Lower lobe of right lung (tissue), 2 donors: Measurements from ENCODE around the gene INMT. TPM values are rescaled to one million over a fixed set of nuclear protein-coding genes. Genes with fewer than 3 reads are reported as not detected.

Experiments used
- ATAC-seq, 2 donors: fragments of 200-7000 bp; cut with Tn5 transposase; one replicate each; pipeline ENCODE4 v1.9.1; 2020 to 2022; ENCODE audit warnings: mild to moderate bottlenecking in 2 of 2, moderate library complexity in 2 of 2
- DNase-seq: peaks from one replicate; pipeline ENCODE4 v3.0.0-alpha.2; 2020
- H3K27ac ChIP-seq: fragments of 200-600 bp; one replicate; pipeline ENCODE4 v1.8.0; 2022
- H3K27me3 ChIP-seq: fragments of 200-600 bp; one replicate; pipeline ENCODE4 v1.8.0; 2022; ENCODE audit warnings: low read depth
- H3K36me3 ChIP-seq: fragments of 200-600 bp; one replicate; pipeline ENCODE4 v1.8.0; 2022; ENCODE audit warnings: mild to moderate bottlenecking
- H3K4me1 ChIP-seq: fragments of 200-600 bp; one replicate; pipeline ENCODE4 v1.8.0; 2022
- H3K4me3 ChIP-seq: fragments of 200-600 bp; one replicate; pipeline ENCODE4 v1.8.0; 2022; ENCODE audit warnings: mild to moderate bottlenecking
- H3K9me3 ChIP-seq: fragments of 200-600 bp; one replicate; pipeline ENCODE4 v1.8.0; 2022
- intact Hi-C: fragments of 100-400 bp; cut with DNase I; formaldehyde crosslinking; loops from one replicate; pipeline ENCODE4 v1.11.0; 2022
- total RNA-seq: library from RNA; stranded (reverse); fragmentation: NEBNext Ultra II Directional; extraction: Animal tissue kit (Norgen Biotek cat#: 25700); gene quantifications from one replicate; pipeline ENCODE4 v1.2.1, GENCODE V29; 2021
- TF ChIP-seq, protein P1 (sequence below): fragments of 200-600 bp; IDR thresholded peaks from one replicate; pipeline ENCODE4 v1.8.0; 2022; ENCODE audit warnings: antibody characterized with exemption, mild to moderate bottlenecking
- donor health status: DM: no; HTN: yes; CAD: no; lungs with severe emphysema.

Gene INMT
- total RNA-seq, 1 donor from 2014 or later = 249 TPM

- DNase-seq = no peak
- intact Hi-C loops = no loop called here
- TF ChIP-seq, protein P1, sequence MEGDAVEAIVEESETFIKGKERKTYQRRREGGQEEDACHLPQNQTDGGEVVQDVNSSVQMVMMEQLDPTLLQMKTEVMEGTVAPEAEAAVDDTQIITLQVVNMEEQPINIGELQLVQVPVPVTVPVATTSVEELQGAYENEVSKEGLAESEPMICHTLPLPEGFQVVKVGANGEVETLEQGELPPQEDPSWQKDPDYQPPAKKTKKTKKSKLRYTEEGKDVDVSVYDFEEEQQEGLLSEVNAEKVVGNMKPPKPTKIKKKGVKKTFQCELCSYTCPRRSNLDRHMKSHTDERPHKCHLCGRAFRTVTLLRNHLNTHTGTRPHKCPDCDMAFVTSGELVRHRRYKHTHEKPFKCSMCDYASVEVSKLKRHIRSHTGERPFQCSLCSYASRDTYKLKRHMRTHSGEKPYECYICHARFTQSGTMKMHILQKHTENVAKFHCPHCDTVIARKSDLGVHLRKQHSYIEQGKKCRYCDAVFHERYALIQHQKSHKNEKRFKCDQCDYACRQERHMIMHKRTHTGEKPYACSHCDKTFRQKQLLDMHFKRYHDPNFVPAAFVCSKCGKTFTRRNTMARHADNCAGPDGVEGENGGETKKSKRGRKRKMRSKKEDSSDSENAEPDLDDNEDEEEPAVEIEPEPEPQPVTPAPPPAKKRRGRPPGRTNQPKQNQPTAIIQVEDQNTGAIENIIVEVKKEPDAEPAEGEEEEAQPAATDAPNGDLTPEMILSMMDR = no peak
- no peak overlapping the region for H3K4me3 ChIP-seq
- no peaks in the 10 kb centered on the region for H3K36me3 ChIP-seq
- peak; percentile 53 to 63 for ATAC-seq
- peak overlapping the region; percentile 49 for H3K27ac ChIP-seq
- H3K9me3 ChIP-seq = no peaks in the 10 kb centered on the region
- no peaks in the 10 kb centered on the region for H3K27me3 ChIP-seq
- no peaks in the 10 kb centered on the region for H3K4me1 ChIP-seq
Measured at GRCh38 chr7:30727061-30727945, 24.6 kb upstream of the INMT start.

- intact Hi-C loops = no loop called here
Measured at GRCh38 chr7:30728591-30729100, 23.3 kb upstream of the INMT start.

DNA sequence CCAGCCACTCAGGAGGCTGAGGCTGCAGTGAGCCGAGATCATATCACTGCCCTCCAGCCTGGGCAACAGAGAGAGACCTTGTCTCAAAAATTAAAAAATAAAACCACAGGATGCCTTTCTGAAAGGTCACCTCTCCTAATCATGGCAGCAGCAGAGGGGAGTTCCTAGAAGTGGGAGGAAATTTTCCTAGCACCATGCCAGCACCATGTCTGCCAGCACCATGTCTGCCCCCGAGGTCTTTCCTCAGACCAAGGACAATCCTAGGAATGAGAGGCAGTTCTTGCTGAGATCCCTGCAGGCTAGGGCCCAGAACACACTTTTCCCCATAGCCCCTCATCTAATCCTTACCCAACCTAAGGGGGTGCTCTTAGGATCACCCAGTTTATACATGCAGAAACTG, 22.3 kb upstream of the INMT start:
- Histone ChIP-seq H3K4me1 (no peaks in the 10 kb centered on the region), H3K36me3 (no peaks in the 10 kb centered on the region), H3K27me3 (no peaks in the 10 kb centered on the region), H3K4me3 (no peak overlapping the region), H3K27ac (no peak overlapping the region), H3K9me3 (no peaks in the 10 kb centered on the region)
- ATAC-seq = no peak
- intact Hi-C loops = no loop called here
- TF ChIP-seq, protein P1 = no peak
- DNase-seq = no peak

More at GRCh38 chr7:30728591-30729100, 23.3 kb upstream of the INMT start:
- Histone ChIP-seq H3K36me3 (no peaks in the 10 kb centered on the region), H3K4me3 (no peak overlapping the region), H3K4me1 (no peaks in the 10 kb centered on the region), H3K9me3 (no peaks in the 10 kb centered on the region), H3K27me3 (no peaks in the 10 kb centered on the region), H3K27ac (no peak overlapping the region)
- no peak for DNase-seq
- TF ChIP-seq, protein P1 = no peak
- no peak for ATAC-seq

DNA sequence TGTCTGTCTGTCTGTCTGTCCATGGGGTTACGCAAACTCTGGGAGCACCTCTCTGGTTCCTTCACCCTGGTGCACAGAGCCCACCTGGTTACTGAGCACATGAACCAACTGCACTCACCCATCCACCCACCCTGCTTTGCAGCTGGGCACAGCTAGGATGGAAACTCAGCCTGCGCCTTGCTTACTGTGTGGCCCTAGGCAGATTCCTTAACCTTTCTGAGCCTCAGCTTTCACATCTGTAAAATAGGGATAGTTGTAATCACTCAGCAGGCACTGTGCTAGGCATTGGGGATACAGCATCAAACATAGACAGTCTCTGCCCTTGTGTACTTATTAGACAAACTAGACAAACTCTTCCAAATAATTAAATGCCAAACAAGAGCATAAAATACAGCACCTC, 21.8 kb upstream of the INMT start:
- Histone ChIP-seq H3K4me1 (no peaks in the 10 kb centered on the region), H3K36me3 (no peaks in the 10 kb centered on the region), H3K27me3 (no peaks in the 10 kb centered on the region), H3K27ac (no peak overlapping the region), H3K4me3 (no peak overlapping the region), H3K9me3 (no peaks in the 10 kb centered on the region)
- intact Hi-C loops = no loop called here
- ATAC-seq (no peak), DNase-seq (no peak)
- TF ChIP-seq, protein P1 = no peak

- no peak for DNase-seq
- intact Hi-C loops = no loop called here
- no peaks in the 10 kb centered on the region for H3K27me3 ChIP-seq
Measured at GRCh38 chr7:30730996-30731395, 20.9 kb upstream of the INMT start.

More at GRCh38 chr7:30730996-30731395, 20.9 kb upstream of the INMT start:
- ATAC-seq = no peak
- H3K9me3 ChIP-seq = no peaks in the 10 kb centered on the region
- no peak overlapping the region for H3K4me3 ChIP-seq
- no peaks in the 10 kb centered on the region for H3K36me3 ChIP-seq
- H3K4me1 ChIP-seq = no peaks in the 10 kb centered on the region
- no peak overlapping the region for H3K27ac ChIP-seq
- TF ChIP-seq, protein P1 = no peak
